A673 (cell line): ENCODE measurements around the gene AFAP1L1. TPM values are rescaled to one million over a fixed set of nuclear protein-coding genes. Genes with fewer than 3 reads are reported as not detected.
A peak's percentile ranks its signal among the peaks of the same experiment; 100 is the strongest.

Experiments
- BruUV-seq: library from RNA; stranded (reverse); fragments of 400-500 nt; replicated peaks from 2 replicates; lab custom pipeline; 2021; lab: Mats Ljungman, UMichigan
- CTCF ChIA-PET: fragments of 300-600 bp; sonication (Branson Sonifier 250); formaldehyde crosslinking; loops from one replicate; lab custom pipeline; 2022; ENCODE audit warnings: antibody characterized with exemption; lab: Charles Lee
- POLR2A ChIA-PET: fragments of 300-600 bp; sonication (Branson Sonifier 250); formaldehyde crosslinking; loops from one replicate; lab custom pipeline; 2022; ENCODE audit warnings: antibody characterized with exemption; ENCODE audit not compliant: low non-redundant PET; lab: Charles Lee
- DNase-seq: peaks from one replicate; pipeline ENCODE4 v3.0.0-alpha.2; 2015; ENCODE audit warnings: low spot score
- H3K27ac ChIP-seq: fragments of 200-600 bp; sonication (generic); 2 replicates; pipeline ENCODE4 v1.5.1; 2016; ENCODE audit warnings: mixed run types, low read depth, mild to moderate bottlenecking, mixed read lengths, antibody characterized with exemption, low read length; ENCODE audit not compliant: poor library complexity, severe bottlenecking
- H3K27me3 ChIP-seq: fragments of 200-600 bp; sonication (generic); replicated peaks from 2 replicates; pipeline ENCODE4 v1.6.1; 2017; ENCODE audit warnings: mixed run types, low read depth, mild to moderate bottlenecking, mixed read lengths, antibody characterized with exemption, low read length; ENCODE audit not compliant: insufficient read depth, poor library complexity
- H3K36me3 ChIP-seq: fragments of 200-600 bp; sonication (generic); 2 replicates; pipeline ENCODE4 v1.6.1; 2016; ENCODE audit warnings: mixed run types, mild to moderate bottlenecking, mixed read lengths, antibody characterized with exemption, low read length; ENCODE audit not compliant: insufficient read depth, poor library complexity, severe bottlenecking
- H3K4me1 ChIP-seq: fragments of 200-600 bp; sonication (generic); 2 replicates; pipeline ENCODE4 v1.6.1; 2017; ENCODE audit warnings: mixed run types, mild to moderate bottlenecking, mixed read lengths, antibody characterized with exemption, low read length; ENCODE audit not compliant: insufficient read depth, poor library complexity, severe bottlenecking
- H3K4me3 ChIP-seq: fragments of 200-600 bp; sonication (generic); 2 replicates; pipeline ENCODE4 v1.5.1; 2016; ENCODE audit warnings: low read depth, mixed run types, mild to moderate bottlenecking, mixed read lengths, low read length; ENCODE audit not compliant: poor library complexity, severe bottlenecking
- H3K9me3 ChIP-seq: fragments of 200-600 bp; sonication (generic); 2 replicates; pipeline ENCODE4 v1.6.1; 2016; ENCODE audit warnings: mixed run types, low read depth, mild to moderate bottlenecking, mixed read lengths, antibody characterized with exemption, low read length; ENCODE audit not compliant: poor library complexity, severe bottlenecking
- CTCF ChIP-seq: fragments of 300-800, 200-600 bp; sonication (generic); conservative IDR thresholded peaks from 2 replicates; pipeline ENCODE4 v1.5.1; 2017; ENCODE audit warnings: low read depth, mild to moderate bottlenecking, antibody characterized with exemption, low read length, moderate library complexity, mixed read lengths
- EZH2 ChIP-seq: fragments of 200-600 bp; sonication (generic); IDR thresholded peaks from 2 replicates; pipeline ENCODE4 v1.6.1; 2017; ENCODE audit warnings: borderline replicate concordance, low read depth, mild to moderate bottlenecking, mixed read lengths, antibody characterized with exemption, low read length; ENCODE audit not compliant: poor library complexity, severe bottlenecking
- intact Hi-C: fragments of 100-400 bp; cut with micrococcal nuclease; formaldehyde crosslinking; loops from one replicate; pipeline ENCODE4 v1.10.0; 2022; ENCODE audit not compliant: unreplicated experiment
- total RNA-seq: library from RNA; stranded (reverse); gene quantifications from 2 replicates; pipeline ENCODE4 v1.2.3, GENCODE V29; 2021

AFAP1L1 gene
- total RNA-seq, 1 experiment from 2014 or later: 0.21 TPM

DNA sequence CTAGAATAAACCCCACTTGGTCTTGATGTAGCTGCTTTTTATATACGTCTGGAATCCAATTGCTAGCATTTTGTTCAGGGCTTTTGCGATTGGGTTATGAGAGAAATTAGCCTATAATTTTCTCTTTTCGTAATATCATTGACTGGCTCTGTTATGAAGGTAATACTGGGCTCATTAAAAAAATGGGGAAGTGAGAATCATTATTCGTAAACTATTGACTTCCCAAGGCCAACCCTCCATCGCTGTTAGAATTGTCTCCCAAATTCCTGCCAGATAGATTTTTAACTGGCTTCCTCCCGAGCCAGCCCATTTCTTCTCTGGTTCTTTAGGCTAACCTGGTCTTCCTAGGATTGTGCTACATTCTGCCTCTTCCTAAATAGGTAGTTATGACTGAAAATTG, 37.7 kb downstream of the AFAP1L1 start:
- DNase-seq: no peak
- POLR2A ChIA-PET: no interaction called here
- TF ChIP-seq CTCF: no peak
- TF ChIP-seq EZH2: no peak

DNA sequence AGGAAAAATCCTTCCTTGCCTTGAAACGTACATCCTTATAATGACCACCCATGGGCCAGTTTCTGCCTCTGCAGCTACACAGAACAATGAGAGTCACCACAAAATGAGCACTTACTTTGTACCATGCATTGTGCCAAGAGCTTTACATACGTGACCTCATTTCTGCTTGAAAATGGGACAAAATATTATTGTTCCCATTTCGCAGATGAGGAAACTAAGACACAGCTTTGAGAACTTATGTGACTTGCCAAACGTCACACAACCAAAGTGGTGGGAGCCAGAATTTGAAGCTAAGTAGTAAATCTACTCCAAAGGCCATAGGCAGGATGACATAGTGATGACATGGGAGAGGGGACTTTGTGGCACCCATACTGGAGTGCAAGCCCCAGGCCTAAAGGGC, 38.8 kb downstream of the AFAP1L1 start:
- CTCF ChIA-PET: no interaction called here
- H3K27ac ChIP-seq: no peak overlapping the region

More for the DNA sequence above, 37.7 kb downstream of the AFAP1L1 start:
- intact Hi-C loops: no loop called here
- Histone ChIP-seq H3K4me1 (no peaks in the 10 kb centered on the region), H3K9me3 (no peaks in the 10 kb centered on the region), H3K27ac (no peak overlapping the region), H3K4me3 (no peak overlapping the region), H3K27me3 (no peaks in the 10 kb centered on the region), H3K36me3 (no peaks in the 10 kb centered on the region)
- CTCF ChIA-PET: no interaction called here
- no TSS peak for BruUV-seq

DNA sequence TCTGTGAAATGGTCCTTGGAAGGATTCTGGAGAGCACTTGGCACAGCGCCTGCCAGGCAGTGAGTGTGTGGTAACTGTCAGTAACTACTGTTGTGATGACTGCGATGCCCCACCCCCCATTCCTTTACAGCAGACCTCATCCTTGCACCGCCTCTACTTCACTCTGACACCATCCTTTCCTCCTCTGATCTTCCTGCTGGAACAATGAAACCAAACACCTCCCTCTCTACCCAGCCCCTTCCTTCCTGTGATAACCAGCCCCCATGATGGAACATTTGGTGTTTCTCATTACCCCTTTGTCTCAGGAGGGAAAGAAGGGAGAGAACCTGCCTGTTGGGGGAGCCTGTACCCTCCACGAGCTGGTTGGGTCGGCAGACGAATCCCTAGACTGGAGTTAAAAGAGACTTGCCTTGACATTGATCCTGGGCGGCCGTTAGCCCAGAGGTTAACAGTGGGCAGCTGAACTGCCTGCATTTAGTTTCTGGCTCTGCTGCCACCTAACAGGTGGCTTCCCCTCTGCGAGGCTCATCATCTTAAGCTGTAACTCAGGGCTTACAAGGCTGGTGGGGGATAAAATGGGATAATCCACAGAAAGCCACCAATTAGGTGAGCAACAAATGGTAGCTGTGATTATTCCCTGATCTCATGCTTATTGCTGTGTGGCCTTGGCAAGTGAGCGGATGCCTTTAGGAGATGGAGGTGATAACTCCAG, 39.4 kb downstream of the AFAP1L1 start:
- Histone ChIP-seq H3K4me3 (no peak overlapping the region), H3K27ac (no peak overlapping the region), H3K9me3 (no peaks in the 10 kb centered on the region), H3K36me3 (no peaks in the 10 kb centered on the region), H3K27me3 (no peaks in the 10 kb centered on the region), H3K4me1 (no peaks in the 10 kb centered on the region)
- TF ChIP-seq EZH2: no peak
- TF ChIP-seq CTCF: no peak
- no TSS peak for BruUV-seq
- CTCF ChIA-PET: no interaction called here
- POLR2A ChIA-PET: no interaction called here
- intact Hi-C loops: loop anchor here (10.0 kb wide), 1 partner anchor 254 kb away; no protein-coding TSS in a partner anchor
- DNase-seq: peak; percentile 27

More for the DNA sequence above, 38.8 kb downstream of the AFAP1L1 start:
- no peaks in the 10 kb centered on the region for H3K4me1 ChIP-seq
- intact Hi-C loops: loop anchor here (10.0 kb wide), 1 partner anchor 254 kb away; no protein-coding TSS in a partner anchor
- DNase-seq: no peak
- no peak overlapping the region for H3K4me3 ChIP-seq
- POLR2A ChIA-PET: no interaction called here
- no TSS peak for BruUV-seq
- H3K9me3 ChIP-seq: no peaks in the 10 kb centered on the region
- no peaks in the 10 kb centered on the region for H3K27me3 ChIP-seq
- TF ChIP-seq EZH2 (no peak), CTCF (no peak)
- H3K36me3 ChIP-seq: no peaks in the 10 kb centered on the region
